Measurements from ENCODE around the gene TRIM59.

The TRIM59 gene

DNA sequence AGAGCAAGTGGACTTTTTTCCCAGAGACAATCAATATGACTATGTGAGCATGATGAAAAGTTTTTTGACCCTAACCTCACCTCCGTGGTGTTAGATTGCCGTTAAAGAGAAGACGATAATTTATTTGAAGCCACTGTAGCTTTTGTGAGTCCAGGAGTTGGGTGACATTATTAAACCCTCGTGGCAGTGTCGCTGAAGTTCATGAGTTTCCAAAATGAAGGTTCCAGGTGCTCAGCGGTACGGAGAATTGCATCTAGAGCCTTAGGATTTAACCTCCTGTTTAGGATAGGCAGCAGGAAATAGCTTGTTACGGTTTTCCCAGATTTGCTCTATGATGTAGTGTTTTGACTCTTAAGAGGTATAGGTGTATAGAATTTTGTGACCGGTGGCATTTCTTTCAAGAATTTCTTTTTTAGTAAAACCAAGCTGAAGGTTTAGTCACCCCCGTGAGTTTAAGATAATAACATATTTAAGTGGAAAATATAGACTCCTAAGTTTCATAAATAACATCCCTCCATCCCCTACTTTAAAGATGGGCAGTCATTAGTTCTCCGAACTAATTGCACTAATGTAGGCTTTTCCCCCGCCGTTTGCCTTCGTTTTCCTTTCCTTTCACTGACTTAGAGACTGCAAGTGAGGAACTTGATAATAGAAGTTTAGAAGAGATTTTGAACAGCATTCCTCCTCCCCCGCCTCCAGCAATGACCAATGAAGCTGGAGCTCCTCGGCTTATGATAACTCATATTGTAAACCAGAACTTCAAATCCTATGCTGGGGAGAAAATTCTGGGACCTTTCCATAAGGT lies 48.1 kb downstream of the TRIM59 start:
- DNase-seq: no peak

DNA sequence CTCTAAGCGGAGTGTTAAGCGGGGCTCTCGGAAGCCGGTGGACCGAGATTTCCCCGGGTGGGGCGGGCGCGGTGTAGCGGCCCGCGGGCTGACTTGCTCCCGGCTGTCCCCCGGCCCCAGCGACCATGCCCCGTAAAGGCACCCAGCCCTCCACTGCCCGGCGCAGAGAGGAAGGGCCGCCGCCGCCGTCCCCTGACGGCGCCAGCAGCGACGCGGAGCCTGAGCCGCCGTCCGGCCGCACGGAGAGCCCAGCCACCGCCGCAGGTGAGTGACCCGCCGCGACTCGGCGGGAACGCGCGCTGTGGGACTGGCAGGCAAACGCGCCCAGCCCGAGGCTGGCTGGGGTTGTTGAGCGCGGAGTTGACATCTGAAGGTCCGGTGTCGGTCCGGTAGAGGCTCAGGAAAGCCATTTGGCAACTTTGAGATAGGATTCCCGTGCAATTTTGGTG lies 48.9 kb downstream of the TRIM59 start:
- no peak for DNase-seq

DNA sequence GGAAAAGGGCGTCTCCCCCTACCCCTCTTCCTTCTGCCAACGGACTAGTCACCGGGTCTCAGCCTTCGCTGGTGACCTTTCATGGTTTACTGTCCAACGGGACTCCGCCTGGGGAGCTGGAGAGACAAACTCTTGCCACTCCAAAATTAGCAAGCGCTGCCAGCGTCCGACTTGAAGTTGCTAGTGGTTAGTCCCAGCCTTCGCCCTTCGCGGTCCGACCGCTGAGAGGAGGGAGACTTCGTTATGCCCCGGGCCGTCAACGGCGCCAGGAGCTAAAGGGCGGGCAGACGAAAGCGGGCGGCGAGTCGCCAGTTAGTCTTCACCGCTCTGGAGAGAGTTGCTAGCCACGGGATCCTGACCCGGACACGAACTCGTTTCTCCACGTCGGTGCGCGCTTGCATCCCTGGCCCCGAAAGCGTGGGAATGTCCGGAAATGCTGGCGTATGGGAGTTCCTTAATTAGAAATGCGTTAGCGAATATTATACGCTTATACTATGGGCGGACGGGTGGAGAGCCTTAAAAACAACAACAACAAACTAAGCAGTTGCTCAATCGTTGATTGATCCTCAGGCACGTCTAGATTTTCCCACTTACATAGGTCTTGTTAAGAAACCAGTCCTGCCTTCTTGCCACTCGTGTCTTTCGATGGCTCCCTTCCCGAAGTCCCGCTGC lies 49.4 kb downstream of the TRIM59 start:
- no peak for DNase-seq

DNA sequence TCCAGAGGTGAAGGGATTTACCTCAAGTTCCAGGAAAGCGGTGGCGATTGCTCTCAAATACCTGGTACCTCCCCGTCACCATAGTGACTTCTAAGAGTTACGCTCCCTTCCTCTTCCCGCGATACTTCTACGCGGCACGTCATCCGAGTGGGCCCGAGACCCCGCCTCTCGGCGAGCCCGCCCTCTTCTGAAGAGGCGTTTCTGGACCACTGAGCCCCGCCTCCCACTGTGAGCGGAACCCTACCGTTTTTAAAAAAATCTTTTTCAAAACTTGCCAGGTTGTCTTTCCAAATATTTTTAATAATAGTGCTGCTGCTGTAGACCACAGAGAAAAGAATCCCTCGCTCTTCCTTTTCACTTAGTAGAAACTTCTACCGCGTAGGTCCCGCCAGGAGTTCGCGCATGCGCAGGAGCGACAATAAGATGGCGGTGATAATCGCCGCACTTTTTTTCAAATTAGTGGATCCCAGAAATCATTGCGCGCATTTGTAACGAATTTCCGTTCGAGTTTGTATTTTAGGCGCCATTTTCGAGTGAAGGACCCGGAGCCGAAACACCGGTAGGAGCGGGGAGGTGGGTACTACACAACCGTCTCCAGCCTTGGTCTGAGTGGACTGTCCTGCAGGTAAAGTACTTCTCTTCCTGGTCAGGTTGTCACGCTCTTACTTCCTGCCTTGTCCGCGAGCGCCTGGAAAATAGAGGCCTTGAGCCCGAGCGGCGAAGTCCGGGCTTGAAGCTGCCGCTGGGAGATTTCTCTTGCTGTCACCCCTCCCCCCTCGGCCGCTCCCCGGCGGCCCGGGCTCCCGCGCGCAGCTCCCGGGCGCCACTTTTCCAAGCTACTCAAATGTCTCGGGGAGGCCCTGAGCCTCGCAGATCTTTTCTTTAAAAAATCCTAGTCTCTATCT lies 50.2 kb downstream of the TRIM59 start, which contains the start of the genes IFT80 and SMC4:
TSS of gene IFT80 (minus strand) at position 101 of the 905 bp plus-strand sequence. CDS start 14,625 bp downstream, outside the sequence.
TSS of gene SMC4 (plus strand) at position 526 of the 905 bp plus-strand sequence. CDS start 1,177 bp downstream, outside the sequence.
- no peak for DNase-seq

DNA sequence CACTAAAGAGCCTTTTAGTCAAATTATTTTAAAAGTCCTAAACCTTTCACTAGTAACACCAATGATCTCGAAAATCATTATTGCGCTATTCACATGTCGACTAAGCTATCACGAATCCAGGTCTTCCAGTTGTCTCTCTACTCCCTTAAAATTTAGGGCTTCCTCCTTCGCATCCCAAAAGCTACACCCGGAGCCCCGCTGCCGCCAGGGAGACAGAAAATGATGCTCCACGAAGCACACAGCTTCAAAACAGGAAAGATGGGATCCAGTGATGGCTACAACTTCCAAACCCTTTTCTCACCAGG lies 50.8 kb downstream of the TRIM59 start:
- DNase-seq: no peak

DNA sequence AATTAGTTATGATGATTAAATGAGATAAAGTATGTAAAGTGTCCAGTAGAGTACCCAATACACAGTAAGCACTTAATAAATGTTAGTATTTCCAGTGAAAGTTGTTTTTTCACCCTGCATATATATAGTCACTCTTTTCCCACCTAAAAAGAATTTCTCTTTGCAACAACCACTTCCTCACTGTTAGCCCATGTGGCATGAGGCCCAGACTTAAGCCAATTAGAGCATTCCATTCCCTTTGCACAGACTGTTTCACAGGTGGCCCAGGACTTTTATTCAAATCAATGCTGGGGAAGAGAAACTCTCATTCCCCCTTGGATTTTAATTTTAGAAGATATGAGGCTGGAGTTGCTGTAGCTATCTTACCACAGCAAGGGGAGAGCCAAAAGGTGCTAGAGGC lies 54.3 kb downstream of the TRIM59 start:
- no peak for DNase-seq

DNA sequence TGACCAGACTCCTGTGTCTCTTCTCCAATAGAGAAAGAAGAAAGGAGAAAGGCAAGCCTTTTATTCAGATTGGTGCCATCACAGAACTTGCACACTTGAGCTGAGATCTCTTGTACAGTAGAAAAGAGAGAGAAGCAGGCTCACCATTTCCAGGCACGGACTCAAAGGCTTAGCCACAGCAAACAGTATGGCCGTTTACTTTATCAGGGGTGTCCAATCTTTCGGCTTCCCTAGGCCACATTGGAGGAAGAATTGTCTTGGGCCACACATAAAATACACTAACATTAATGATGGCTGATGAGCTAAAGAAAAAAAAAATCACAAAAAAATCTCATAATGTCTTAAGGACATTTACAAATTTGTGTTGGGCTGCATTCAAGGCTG lies 55.6 kb downstream of the TRIM59 start:
- DNase-seq: no peak

DNA sequence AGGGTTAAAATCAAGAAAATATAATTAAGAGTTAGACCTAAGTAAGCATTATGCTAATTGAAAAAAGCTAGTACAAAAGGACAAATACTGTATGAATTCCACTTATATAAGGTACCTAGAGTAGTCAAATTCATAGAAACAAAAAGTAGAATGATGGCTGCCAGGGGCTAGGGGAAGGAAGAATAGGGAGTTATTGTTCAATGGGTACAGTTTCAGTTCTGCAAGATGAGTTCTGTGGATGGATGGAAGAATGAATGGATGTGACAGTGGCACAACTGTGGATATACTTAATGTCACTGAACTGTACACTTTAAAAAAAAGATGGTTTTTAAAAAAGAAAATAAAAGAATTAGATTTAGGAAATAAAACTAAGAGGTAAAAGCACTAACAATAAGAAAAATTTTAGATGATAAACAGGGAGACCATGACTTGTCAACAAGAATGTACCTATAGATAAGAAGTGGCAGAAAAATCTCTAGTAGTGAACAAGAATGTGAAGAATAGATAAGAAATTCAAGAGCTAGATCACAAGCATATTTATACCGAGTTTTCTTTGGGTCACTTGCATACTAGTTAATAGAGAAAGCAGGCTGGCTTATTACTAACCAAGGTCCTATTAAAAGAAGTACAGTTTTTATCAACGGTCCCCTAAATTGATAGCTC lies 56.1 kb downstream of the TRIM59 start:
- no peak for DNase-seq

DNA sequence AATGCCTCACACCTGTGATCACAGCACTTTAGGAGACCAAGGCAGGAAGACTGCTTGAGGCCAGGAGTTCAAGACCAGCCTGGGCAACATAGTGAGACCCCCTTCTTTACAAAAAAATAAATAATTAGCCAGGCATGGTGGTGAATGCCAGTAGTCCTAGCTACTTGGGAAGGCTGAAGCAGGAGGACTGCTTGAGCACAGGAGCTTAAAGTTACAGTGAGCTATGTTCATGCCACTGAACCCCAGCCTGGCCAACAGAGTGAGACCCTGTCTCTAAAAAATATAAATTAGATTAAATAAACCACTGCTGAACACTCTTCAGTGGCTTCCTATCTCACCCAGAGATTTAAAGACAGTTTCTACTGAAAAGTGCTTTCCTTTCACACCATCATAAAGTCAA lies 56.8 kb downstream of the TRIM59 start:
- no peak for DNase-seq

DNA sequence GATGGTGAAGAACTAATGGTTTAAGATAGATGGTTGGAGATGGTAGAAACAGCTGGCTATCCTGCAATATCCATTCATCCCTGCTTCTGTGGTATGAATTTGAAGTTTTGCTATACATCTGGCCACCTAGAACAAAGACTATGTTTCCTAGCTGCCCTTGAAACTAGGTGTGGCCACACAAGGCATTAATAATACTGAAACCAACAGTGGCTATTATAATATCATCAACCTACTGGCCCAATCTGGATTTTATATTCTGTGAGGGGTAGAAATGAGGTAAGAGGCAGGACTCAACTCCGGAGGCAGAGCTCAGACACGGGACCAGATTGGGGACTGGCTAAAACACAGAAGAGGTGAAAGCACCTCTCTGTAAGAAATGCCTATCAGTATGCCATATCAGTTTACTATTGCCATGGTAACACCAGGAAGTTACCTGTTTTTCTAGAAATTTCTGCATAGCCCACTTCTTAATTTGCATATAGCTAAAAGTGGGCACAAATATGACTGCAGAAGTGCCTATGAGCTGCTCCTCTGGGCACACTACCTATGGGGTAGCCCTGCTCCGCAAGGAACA lies 58.9 kb downstream of the TRIM59 start:
- DNase-seq: no peak
